GM21367 (cell line): Measurements from ENCODE around the gene SIAH1.
"Not testable (repeated sequence)": the region's sequence is repeated elsewhere in the genome, so short reads cannot be mapped to it uniquely, and the experiment has no call there.

Experiments
- ATAC-seq: cut with Tn5 transposase; IDR thresholded peaks from one replicate; pipeline ENCODE4 v1.9.1; 2021; ENCODE audit not compliant: unreplicated experiment

SIAH1 gene, protein sequence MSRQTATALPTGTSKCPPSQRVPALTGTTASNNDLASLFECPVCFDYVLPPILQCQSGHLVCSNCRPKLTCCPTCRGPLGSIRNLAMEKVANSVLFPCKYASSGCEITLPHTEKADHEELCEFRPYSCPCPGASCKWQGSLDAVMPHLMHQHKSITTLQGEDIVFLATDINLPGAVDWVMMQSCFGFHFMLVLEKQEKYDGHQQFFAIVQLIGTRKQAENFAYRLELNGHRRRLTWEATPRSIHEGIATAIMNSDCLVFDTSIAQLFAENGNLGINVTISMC

DNA sequence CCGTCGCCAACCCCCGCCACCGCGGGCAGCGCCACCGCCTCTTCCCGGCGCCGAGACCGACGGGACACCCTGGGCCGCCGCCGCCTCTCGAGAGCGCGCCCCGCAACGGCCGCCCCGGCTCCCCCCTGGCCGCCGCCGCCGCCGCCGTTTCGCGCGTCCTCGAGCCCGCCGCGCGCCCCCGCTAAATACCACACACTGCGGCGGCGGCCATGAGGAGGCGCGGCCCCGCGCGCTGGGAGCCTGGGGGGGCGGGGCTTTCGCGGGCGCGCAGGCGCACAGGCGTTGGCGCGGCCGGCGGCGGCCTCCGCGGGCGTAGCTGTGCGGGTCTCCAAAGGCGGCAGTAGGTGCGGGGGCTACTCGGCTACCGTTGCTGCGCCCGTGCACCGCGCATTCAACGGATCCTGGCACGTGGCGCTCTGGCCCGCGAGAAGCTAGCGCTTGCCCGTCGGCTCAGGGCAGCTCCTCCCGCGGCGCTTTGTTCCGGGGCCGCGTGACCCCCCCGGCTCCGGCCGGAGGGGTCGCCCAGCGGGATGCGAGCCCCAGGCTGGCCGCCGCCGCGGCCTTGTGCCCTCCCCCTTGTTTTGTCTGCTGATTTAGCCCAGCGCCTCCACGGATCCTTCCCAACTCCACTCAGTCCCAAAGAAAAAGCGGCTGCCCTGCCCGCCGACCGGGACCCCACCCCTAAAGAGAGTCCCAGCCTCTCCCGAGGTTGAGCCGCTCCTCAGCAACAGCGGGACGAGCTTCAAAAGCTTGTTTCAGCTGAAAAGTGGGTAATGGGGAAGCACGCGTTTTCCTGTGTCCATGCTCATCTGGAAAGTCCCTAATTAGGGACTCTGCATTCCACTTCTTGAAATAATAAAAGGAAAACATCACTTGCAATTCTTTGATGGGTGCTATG lies at the start of gene SIAH1:
TSS of gene SIAH1 (minus strand) at position 161 of the 898 bp plus-strand sequence. CDS start 22,985 bp downstream, outside the sequence.
- peak; percentile 51 for ATAC-seq

- ATAC-seq = no peak
These were observed 49.6 kb upstream of the SIAH1 start for GRCh38 chr16:48434653-48435317.

DNA sequence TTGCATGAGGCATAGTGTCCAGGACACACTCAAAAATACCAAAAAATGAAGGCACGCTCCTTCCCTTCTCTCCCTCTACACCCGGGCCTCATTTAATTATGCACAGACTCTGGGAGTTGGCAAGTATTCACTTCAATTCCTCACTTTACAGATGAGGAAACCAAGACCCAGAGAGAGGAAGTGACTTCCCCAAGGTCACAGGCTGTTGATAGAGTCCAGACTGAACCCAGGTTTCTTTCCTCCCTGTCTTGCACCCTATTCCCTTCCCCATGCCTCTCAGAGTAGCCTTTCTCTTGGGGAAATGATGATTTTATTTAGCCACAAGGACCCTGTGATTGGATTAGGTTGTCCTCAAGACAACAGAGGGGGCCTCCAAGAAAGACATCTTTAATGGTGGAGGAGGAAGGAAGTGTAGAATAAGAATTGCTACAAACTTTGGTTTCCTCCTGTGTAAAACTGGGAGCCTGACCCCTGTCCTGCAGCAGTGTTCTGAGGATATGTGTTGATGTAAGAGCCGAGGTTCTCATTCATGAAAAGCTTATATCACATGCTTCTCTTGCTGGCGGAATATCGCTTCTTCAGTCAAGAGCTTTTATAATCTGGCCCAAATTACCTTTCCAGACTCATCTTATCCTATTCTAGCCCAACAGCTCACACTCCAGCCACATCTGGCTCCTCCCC lies 48.8 kb upstream of the SIAH1 start:
- ATAC-seq = no peak

DNA sequence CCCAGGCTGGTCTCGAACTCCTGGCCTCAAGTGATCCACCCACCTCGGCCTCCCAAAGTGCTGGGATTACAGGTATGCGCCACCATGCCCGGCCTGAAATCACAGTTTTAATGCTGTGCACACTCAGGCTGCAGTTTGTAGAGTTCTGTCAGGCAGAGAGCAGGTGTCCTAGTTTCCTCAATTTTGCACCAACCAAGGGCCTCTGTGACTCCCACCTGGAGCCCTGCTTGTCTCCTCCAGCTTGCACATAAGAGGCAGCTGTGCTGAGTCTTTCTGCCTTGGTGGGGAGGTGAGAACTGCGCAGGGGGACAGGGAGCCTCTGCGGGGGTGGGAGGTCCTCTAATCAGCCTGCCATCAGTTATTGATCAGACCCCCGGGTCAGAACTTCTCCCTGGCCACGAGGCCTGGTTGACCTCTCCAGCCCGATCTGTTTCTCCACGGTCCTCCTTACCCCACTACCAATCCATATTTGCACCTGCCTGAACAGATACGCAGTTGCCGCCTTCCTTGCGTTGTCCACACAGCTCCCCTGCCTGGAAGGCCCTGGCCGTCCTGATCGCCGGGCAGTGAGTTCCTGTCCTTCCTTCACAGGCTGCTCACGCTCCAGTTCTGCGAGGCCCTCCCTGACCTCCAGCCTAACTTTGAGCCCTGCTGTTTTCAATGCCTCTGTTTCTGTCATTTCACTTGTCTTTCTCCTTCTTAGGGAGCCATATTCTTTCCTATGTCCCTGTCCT lies 48.1 kb upstream of the SIAH1 start:
- ATAC-seq = no peak

- ATAC-seq = peak; percentile 83
These were observed 46.9 kb upstream of the SIAH1 start for GRCh38 chr16:48432136-48432535.

DNA sequence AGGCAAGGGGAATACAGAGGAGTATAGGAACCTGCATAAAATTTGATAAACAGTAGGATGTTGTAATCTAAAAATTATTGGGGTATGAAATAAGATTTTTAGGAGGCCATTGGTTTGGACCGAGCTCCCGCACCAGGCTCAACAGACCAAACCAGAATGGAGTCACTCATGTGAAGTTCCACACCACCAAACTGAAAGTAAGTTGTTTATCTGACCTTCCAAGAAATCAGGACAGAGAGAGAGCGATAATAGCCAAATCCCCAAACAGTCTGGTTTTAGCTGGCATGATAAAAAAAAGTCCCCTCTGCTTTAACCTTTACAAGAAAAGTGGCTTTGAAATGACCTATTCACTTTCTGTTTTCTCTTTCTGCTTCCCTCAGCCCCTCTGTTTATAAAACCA lies 45.7 kb upstream of the SIAH1 start:
- ATAC-seq = no peak

DNA sequence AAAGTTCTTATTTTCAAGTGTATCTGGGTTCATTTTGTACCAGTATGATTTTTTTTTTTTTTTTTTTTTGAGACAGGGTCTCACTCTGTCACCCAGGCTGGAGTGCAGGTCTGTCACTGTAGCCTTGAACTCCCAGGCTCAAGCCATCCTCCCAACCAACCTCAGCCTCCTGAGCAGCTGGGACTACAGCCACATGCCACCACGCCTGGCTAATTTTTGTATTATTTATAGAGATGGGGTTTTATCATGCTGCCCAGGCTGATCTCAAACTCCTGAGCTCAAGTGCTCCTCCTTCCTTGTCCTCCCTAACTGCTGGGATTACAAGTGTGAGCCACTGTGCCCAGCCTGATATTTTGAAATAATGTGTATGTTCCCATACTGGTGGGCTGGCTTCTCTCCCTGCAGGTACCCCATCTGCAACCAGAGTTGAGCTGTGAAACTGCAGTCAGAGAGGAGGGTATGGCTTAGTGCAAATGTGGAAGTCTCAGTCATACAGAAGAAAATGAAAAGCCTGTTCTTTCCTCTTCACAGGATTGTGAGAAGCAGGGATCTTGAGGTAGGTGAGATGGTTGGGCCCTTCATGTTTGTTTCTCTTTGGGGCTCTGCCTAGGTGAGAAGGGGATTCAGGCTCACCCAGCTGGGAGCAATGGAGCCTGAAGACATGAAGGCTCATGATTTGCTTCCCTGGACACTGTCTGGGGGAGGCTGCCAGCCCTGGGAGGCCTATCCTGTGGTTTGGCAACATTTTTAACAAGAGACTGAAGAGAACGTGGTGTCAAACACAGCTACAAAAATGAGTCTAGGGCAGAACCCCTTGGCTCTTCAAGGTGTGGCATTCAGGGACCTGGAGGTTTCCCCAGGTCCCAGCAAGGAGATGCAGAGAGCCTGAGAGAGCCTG lies 41.3 kb upstream of the SIAH1 start:
- ATAC-seq = no peak

DNA sequence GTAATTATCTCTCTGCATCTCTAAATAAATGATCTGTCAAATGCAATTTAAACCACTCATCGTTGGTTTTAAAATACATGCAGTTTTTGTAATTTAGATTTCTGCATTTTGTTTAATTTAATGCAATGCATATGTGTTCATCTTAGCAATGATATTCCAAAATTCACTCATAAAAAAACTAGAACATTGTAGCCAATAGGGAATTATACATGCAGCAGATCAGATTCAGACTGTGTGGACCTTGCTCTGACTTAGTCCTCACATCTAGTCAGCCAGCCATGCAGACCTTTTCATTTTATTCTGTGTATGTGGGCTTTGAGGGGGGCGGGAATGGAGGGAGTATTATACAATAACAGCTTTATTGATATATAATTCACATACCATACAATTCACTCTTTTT lies 37.3 kb upstream of the SIAH1 start:
- ATAC-seq = no peak

DNA sequence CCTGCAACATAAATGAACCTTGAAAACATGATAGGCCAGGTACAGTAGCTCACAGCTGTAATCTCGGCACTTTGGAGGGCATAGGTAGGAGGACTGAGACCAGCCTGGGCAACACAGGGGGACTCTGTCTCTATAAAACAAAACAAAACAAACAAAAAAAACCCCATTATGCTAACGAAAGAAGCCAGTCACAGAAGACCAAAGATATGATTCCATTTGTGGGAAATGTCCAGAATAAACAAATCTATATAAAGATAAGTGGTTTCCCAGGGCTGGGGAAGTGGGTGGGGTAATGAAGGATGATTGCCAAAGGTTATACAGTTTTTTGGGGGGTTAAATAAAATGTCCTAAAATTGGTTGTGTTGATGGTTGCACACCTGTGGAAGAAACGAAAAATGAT lies 36.5 kb upstream of the SIAH1 start:
- ATAC-seq = no peak

GRCh38 chr16:48420437-48420836 lies 35.2 kb upstream of the SIAH1 start:
- ATAC-seq = no peak

DNA sequence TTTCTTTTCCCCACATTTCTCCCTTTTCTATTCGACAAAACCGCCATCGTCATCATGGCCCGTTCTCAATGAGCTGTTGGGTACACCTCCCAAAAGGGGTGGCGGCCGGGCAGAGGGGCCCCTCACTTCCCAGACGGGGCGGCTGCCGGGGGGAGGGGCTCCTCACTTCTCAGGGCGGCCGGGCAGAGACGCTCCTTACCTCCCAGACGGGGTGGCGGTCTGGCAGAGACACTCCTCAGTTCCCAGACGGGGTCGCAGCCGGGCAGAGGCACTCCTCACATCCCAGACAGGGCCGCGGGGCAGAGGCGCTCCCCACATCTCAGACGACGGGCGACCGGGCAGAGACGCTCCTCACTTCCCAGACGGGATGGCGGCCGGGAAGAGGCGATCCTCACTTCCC lies 31.4 kb upstream of the SIAH1 start:
- ATAC-seq = not testable (repeated sequence)

DNA sequence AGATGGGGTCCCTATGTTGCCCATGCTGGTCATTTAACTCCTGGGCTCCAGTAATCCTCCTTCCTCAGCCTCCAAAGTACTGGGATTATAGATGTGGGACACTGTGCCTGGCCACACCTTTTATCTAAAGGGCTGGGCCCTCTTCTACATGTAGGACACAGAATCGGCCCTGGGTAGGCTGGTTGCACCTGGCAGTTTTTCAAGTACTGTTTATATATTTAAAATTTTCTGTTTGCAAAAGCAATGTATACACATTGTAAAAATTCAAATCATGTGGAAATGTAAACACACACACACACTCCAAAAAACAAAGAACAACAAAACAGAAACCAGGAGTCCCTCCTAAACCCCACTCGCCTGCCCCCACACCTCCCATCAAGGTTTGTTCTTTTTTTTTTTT lies 28.1 kb upstream of the SIAH1 start:
- no peak for ATAC-seq

DNA sequence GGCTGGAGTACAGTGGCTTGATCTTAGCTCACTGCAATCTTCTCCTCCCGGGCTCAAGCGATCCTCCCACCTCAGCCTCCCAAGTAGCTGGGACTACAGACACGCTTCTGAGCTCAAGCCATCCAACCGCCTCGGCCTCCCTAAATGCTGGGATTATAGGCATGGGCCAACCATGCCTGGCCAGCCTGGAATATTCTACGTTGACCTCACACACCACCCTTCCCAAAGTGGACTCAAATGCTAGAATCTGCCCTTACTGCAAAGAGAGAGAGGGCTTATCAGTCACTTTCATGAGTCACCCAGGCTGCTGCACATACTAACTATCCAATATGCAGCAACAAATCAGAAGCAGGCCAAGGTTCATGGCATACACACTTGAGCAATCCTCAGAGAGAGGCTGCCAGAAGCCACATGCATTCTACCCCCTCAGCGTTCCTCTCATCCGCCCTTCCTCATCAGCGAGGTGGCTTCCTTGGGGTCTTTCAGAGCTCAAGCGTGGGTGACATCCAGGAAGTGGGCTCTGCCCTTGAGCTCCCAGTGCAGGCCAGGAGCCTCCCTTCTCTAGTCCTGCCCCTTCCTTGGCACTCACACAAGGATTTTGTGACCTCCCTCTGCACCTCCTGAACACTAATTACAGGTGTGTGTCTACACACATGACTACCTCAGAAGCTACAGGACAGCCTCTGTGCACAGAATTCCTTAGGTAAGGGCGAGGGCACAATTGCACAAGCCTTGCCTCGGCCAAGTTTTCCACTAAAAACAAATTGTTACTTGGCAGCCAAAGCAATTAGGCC lies 24.8 kb upstream of the SIAH1 start:
- no peak for ATAC-seq

DNA sequence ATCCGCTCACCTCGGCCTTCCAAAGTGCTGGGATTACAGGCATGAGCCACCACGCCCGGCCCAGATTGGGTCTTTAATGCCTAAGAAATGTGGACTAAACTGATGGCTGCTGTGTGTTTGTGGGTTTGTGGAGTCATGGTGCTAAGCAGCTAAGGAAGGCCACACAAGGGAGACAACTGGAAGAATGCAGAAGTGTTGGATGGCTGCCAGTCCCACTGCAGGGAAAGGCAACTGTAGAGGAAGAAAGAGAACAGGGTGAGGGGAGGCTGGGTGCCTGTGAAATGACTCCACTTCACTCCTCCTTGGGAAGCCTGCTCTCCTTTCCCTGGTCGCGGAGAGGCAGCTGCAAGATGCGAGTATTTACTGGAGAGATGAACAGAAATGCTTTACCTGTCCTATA lies 23.5 kb upstream of the SIAH1 start:
- ATAC-seq = no peak

GRCh38 chr16:48405907-48406306 lies 20.7 kb upstream of the SIAH1 start:
- ATAC-seq = no peak

DNA sequence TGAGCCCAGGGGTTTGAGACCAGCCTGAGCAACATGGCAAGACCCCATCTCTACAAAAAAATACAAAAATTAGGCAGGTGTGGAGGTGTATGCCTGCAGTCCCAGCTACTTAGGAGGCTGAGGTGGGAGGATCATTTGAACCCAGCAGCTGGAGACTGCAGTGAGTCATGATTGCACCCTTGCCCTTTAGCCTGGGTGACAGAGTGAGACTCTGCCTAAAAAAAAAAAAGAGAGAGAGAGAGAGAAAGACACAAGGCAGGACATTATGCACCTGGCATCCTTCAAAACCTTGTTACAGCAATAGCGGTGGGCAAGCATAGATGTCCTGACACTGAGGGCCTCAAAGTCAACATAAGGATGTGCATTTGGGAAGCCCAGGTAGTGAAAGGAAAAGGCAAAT lies 19.9 kb upstream of the SIAH1 start:
- no peak for ATAC-seq

DNA sequence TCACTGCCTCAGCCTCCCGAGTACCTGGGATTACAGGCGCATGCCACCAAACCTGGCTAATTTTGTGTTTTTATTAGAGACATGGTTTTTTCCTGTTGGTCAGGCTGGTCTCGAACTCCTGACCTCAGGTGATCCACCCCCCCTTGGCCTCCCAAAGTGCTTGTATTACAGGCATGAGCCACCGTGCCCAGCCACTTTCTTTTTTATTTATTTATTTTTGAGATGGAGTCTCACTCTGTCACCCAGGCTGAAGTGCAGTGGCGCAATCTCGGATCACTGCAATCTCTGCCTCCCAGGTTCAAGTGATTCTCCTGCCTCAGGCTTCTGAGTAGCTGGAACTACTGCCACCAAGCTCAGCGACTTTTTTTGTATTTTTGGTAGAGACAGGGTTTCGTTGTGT lies 17.3 kb upstream of the SIAH1 start:
- ATAC-seq = not testable (repeated sequence)

- ATAC-seq = no peak
These were observed 10.2 kb upstream of the SIAH1 start for GRCh38 chr16:48395375-48395774.

DNA sequence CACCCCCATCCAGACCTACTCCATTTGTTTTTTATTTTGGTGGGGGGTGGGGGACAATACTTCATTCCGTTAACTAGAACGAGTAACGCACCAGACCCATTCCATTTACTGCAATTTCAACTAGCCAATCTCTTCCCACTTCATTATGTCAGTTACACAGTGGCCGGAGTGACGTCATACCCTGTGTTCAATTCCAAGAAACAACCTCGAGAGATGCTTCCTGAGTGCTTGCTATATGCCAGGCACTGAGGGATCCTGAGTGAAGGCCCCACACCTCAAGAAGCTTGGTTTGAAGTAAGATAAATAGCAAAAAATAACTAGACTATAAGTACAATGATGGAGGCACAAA lies 9.1 kb upstream of the SIAH1 start:
- no peak for ATAC-seq
